GM12878 (cell line): ENCODE data around the gene SUN5. TPM values are rescaled to one million over a fixed set of nuclear protein-coding genes. Genes with fewer than 3 reads are reported as not detected.

Experiments used
- ATAC-seq: fragments of 200-7000 bp; cut with Tn5 transposase; 3 replicates; pipeline ENCODE4 v1.9.1; 2020; ENCODE audit warnings: mild to moderate bottlenecking, moderate library complexity
- BruUV-seq: library from RNA; stranded (reverse); fragments of 400-500 nt; replicated peaks from 2 replicates; lab custom pipeline; 2021; lab: Mats Ljungman, UMichigan
- CTCF ChIA-PET: fragments of 300-600 bp; sonication (Branson Sonifier 250); formaldehyde crosslinking; extraction: SDS; loops from one replicate; lab custom pipeline; 2021; ENCODE audit warnings: inconsistent platforms; lab: Yijun Ruan, JAX
- POLR2A ChIA-PET: fragments of 350-600 bp; formaldehyde crosslinking; extraction: SDS; loops from one replicate; lab custom pipeline; 2021; ENCODE audit warnings: inconsistent platforms; lab: Charles Lee
- RAD21 ChIA-PET: fragments of 300-600 bp; sonication (Branson Sonifier 250); formaldehyde crosslinking; loops from one replicate; lab custom pipeline; 2023; ENCODE audit warnings: antibody characterized with exemption; ENCODE audit not compliant: unreplicated experiment; lab: Charles Lee
- SMC1A ChIA-PET: fragments of 300-600 bp; sonication (Branson Sonifier 250); formaldehyde crosslinking; loops from one replicate; lab custom pipeline; 2023; ENCODE audit not compliant: unreplicated experiment, uncharacterized antibody; lab: Charles Lee
- DNase-seq: peaks from one replicate; pipeline ENCODE4 v3.0.0-alpha.2; 2011; ENCODE audit warnings: low read depth, low spot score
- FAIRE-seq: peaks from 3 replicates; lab custom pipeline; 2011; peaks lifted over from hg19 to GRCh38; lab: Jason Lieb, UNC
- H2AFZ ChIP-seq: 2 replicates; pipeline ENCODE4 v1.6.0; 2011; ENCODE audit warnings: low read depth, low read length, control low read depth; ENCODE audit not compliant: control insufficient read depth
- H3K27ac ChIP-seq: 2 replicates; pipeline ENCODE4 v1.5.1; 2011; ENCODE audit warnings: control low read depth; ENCODE audit not compliant: control insufficient read depth, insufficient read depth
- H3K27me3 ChIP-seq, 2 experiments: replicated peaks in 1 of 2; 2 replicates each; pipeline versions ENCODE4 v1.6.0 to v1.6.1; 2011; ENCODE audit warnings: low read length in 1 of 2; ENCODE audit not compliant: control insufficient read depth in 2 of 2, insufficient read depth in 2 of 2
- H3K36me3 ChIP-seq, 2 experiments: 2 replicates each; pipeline ENCODE4 v1.5.1; 2011; ENCODE audit warnings: low read length in 1 of 2; ENCODE audit not compliant: control insufficient read depth in 2 of 2, insufficient read depth in 2 of 2
- H3K4me1 ChIP-seq: 2 replicates; pipeline ENCODE4 v1.6.1; 2011; ENCODE audit warnings: mild to moderate bottlenecking, low read length, moderate library complexity, mixed read lengths; ENCODE audit not compliant: control insufficient read depth, insufficient read depth
- H3K4me2 ChIP-seq: 2 replicates; pipeline ENCODE4 v1.6.0; 2011; ENCODE audit warnings: control low read depth; ENCODE audit not compliant: control insufficient read depth, insufficient read depth
- H3K4me3 ChIP-seq: fragments of 200-600 bp; sonication (generic); 2 replicates; pipeline ENCODE4 v1.5.1; 2016
- H3K79me2 ChIP-seq: 2 replicates; pipeline ENCODE4 v1.6.0; 2011; ENCODE audit warnings: low read length; ENCODE audit not compliant: control insufficient read depth, insufficient read depth
- H3K9ac ChIP-seq: 2 replicates; pipeline ENCODE4 v1.8.0; 2011; ENCODE audit warnings: low read length, control low read depth, mixed read lengths; ENCODE audit not compliant: control insufficient read depth, insufficient read depth
- H3K9me3 ChIP-seq: replicated peaks from 3 replicates; pipeline ENCODE4 v1.5.1; 2011; ENCODE audit warnings: mild to moderate bottlenecking, low read length; ENCODE audit not compliant: control insufficient read depth, insufficient read depth
- H4K20me1 ChIP-seq: 2 replicates; pipeline ENCODE4 v1.6.0; 2011; ENCODE audit not compliant: control insufficient read depth, insufficient read depth
- E2F4 ChIP-seq: IDR thresholded peaks from 2 replicates; pipeline ENCODE4 v1.6.1; 2012; ENCODE audit warnings: low read depth, low read length, improper control_type of control experiment
- HSF1 ChIP-seq: fragments of 150-350 bp; IDR thresholded peaks from 2 replicates; pipeline ENCODE4 v1.6.1; 2014; ENCODE audit warnings: mild to moderate bottlenecking, low read depth, low read length
- KLF5 ChIP-seq: fragments of 450-650 bp; IDR thresholded peaks from 2 replicates; pipeline ENCODE4 v1.6.1; 2014; ENCODE audit warnings: mild to moderate bottlenecking; ENCODE audit not compliant: partially characterized antibody
- NR2C1 ChIP-seq: fragments of 450-650 bp; IDR thresholded peaks from 2 replicates; pipeline ENCODE4 v1.6.1; 2017; ENCODE audit warnings: antibody characterized with exemption, mild to moderate bottlenecking, moderate library complexity
- YBX1 ChIP-seq: fragments of 450-650 bp; IDR thresholded peaks from 2 replicates; pipeline ENCODE4 v1.6.1; 2016; ENCODE audit warnings: antibody characterized with exemption
- ZBTB11 ChIP-seq: fragments of 450-650 bp; formaldehyde crosslinking; IDR thresholded peaks from 2 replicates; pipeline ENCODE4 v1.5.0; 2022; ENCODE audit warnings: mild to moderate bottlenecking, missing genetic modification characterization
- in situ Hi-C: fragments of 300-500 bp; cut with MboI; formaldehyde crosslinking; loops from 9 replicates; pipeline ENCODE4 v1.14.3; 2018; ENCODE audit warnings: mixed read lengths
- intact Hi-C: fragments of 100-400 bp; cut with micrococcal nuclease; formaldehyde crosslinking; loops from one replicate; pipeline ENCODE4 v1.14.2; 2022; ENCODE audit not compliant: unreplicated experiment
- polyA plus RNA-seq, 11 experiments: library from polyadenylated mRNA; depleted of rRNA in 4 of 11; unstranded in 6 of 11; stranded (reverse) in 5 of 11; fragments of >200 nt; fragmentation: Nextera tagmentation in 4 of 11; fragmentation: Illumina TruSeq in 1 of 11; extraction: Ambion mirVana in 4 of 11; extraction: Trizol in 1 of 11; gene quantifications; 1 replicate in 1 of 11; 2 replicates in 10 of 11; pipeline versions ENCODE4 v1.2.1 to v1.2.3, GENCODE V29; 2011 to 2016; ENCODE audit warnings: inconsistent platforms in 2 of 11, missing spikeins in 2 of 11, low read depth in 1 of 11
- total RNA-seq, 4 experiments: library from RNA; depleted of rRNA in 3 of 4; stranded (reverse); fragments of >200 nt in 3 of 4; fragmentation: Illumina TruSeq in 1 of 4; extraction: Trizol in 1 of 4; gene quantifications; 2 replicates each; pipeline versions ENCODE4 v1.2.1 to v1.2.3, GENCODE V29; 2013 to 2021

The SUN5 gene
- total and polyA plus RNA-seq, 10 of the 15 experiments (the other 5 are each of a cell fraction or from before 2014, with no cell fraction given) = not detected

- POLR2A ChIA-PET = no interaction called here
- CTCF ChIA-PET = no interaction called here
- Histone ChIP-seq H2AFZ (no peak overlapping the region), H3K27ac (no peak overlapping the region), H3K9me3 (no peaks in the 10 kb centered on the region; the same call in 2 of the 3 replicates), H4K20me1 (no peaks in the 10 kb centered on the region), H3K9ac (no peak overlapping the region), H3K36me3 (no peaks in the 10 kb centered on the region), H3K27me3 (no peaks in the 10 kb centered on the region), H3K4me1 (no peaks in the 10 kb centered on the region), H3K4me2 (no peak overlapping the region), H3K4me3 (no peak overlapping the region), H3K79me2 (no peaks in the 10 kb centered on the region)
- BruUV-seq = no TSS peak
- SMC1A ChIA-PET = interaction anchor here (0.7 kb wide), 1 partner anchor 14 kb away, joined by 3 read pairs; no protein-coding TSS in a partner anchor
- in situ Hi-C loops (no loop called here), intact Hi-C loops (no loop called here)
- DNase-seq = no peak
- RAD21 ChIA-PET = no interaction called here
- no peak for TF ChIP-seq HSF1
- no peak for TF ChIP-seq KLF5
- no peak for TF ChIP-seq E2F4
- TF ChIP-seq NR2C1 = no peak
- TF ChIP-seq ZBTB11 (CRISPR knock-in tag) = no peak
- TF ChIP-seq YBX1 = no peak
- no peak for ATAC-seq
- FAIRE-seq = no peak
These were observed 44.1 kb downstream of the SUN5 start for GRCh38 chr20:32960222-32960518.
